Measurements from ENCODE around the gene ENO1. TPM values are rescaled to one million over a fixed set of nuclear protein-coding genes. Genes with fewer than 3 reads are reported as not detected.

ENO1 gene
- total and polyA plus RNA-seq, 2 experiments from 2014 or later, result 910 to 1,831 TPM

DNA sequence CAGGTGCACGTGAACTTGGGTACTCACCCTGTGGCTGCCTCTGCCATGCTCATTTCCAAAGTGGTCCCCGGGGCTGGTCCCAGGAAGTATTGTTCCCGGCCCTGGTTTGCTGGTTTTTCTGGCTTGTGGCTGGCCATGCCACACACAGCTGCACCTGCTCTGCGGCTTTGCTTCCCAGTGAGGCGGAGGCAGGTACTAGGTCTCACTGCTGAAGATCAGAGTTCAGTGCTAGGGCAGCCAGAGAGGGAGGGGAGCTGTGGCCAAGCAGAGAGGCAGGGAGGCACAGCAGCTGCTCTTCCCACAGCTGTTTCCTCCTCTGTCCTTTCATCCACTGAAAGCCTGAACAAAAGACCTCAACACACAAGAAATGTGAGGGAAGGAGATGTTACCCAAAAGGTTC is 30.5 kb downstream of the ENO1 start:
- no peaks in the 10 kb centered on the region for H3K27me3 ChIP-seq (ENCODE audit: insufficient read depth)
- H3K4me1 Mint-ChIP-seq, result peaks cover 4% of the 10 kb centered on the region; the same call in 2 of the 3 replicates
- H3K4me3 ChIP-seq, result no peak overlapping the region
- H3K36me3 Mint-ChIP-seq (ENCODE audit: low read depth), result no peaks in the 10 kb centered on the region
- no peak overlapping the region for H2AFZ ChIP-seq
- no peak overlapping the region for H3K4me2 ChIP-seq
- no peaks in the 10 kb centered on the region for H3F3A ChIP-seq (replicated peaks; ENCODE audit: low read depth)
- no peaks in the 10 kb centered on the region for H3K36me3 ChIP-seq (ENCODE audit: insufficient read depth)
- H3K4me1 ChIP-seq (ENCODE audit: insufficient read depth), result no peaks in the 10 kb centered on the region
- peak overlapping the region; percentile 56; the same call in 1 of the 2 replicates for H3K27ac Mint-ChIP-seq
- H3K4me3 Mint-ChIP-seq, result no peak overlapping the region
- no peak overlapping the region for H3K27ac ChIP-seq (ENCODE audit: low read depth)
- peaks cover 17% of the 10 kb centered on the region for H3K27me3 Mint-ChIP-seq (ENCODE audit: insufficient read depth, low read depth, poor library complexity)
- no peaks in the 10 kb centered on the region for H3K79me2 ChIP-seq (replicated peaks; ENCODE audit: insufficient read depth)
- ATAC-seq (no peak), DNase-seq (ENCODE audit: low spot score) (no peak)
- H3K9me3 Mint-ChIP-seq, result peaks cover 2% of the 10 kb centered on the region; the same call in 1 of the 3 replicates
- no peaks in the 10 kb centered on the region for H4K20me1 ChIP-seq (replicated peaks; ENCODE audit: insufficient read depth)
- no peaks in the 10 kb centered on the region for H3K9me2 ChIP-seq (ENCODE audit: insufficient read depth)
- TF ChIP-seq POLR2AphosphoS5 (IDR thresholded peaks at IDR 0.05; ENCODE audit: low read depth) (no peak), JUNB (IDR thresholded peaks at IDR 0.05; ENCODE audit: unreplicated experiment) (no peak), EZH2 (IDR thresholded peaks at IDR 0.05; ENCODE audit: low read depth, unreplicated experiment) (no peak), ZNF114 (CRISPR knock-in tag; IDR thresholded peaks at IDR 0.05) (no peak), STAT1 (IDR thresholded peaks at IDR 0.05; ENCODE audit: unreplicated experiment) (no peak), ZNF462 (CRISPR knock-in tag; IDR thresholded peaks at IDR 0.05) (no peak), NANOG (IDR thresholded peaks at IDR 0.05; ENCODE audit: borderline replicate concordance) (no peak), CREB1 (CRISPR knock-in tag; IDR thresholded peaks at IDR 0.05; ENCODE audit: low read depth) (no peak), EZH2phosphoT487 (IDR thresholded peaks at IDR 0.05; ENCODE audit: unreplicated experiment) (no peak), REST (IDR thresholded peaks at IDR 0.05; ENCODE audit: unreplicated experiment) (no peak)
- TF ChIP-seq, protein P1, sequence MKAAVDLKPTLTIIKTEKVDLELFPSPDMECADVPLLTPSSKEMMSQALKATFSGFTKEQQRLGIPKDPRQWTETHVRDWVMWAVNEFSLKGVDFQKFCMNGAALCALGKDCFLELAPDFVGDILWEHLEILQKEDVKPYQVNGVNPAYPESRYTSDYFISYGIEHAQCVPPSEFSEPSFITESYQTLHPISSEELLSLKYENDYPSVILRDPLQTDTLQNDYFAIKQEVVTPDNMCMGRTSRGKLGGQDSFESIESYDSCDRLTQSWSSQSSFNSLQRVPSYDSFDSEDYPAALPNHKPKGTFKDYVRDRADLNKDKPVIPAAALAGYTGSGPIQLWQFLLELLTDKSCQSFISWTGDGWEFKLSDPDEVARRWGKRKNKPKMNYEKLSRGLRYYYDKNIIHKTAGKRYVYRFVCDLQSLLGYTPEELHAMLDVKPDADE (IDR thresholded peaks at IDR 0.05), result no peak
- TF ChIP-seq, protein P2, sequence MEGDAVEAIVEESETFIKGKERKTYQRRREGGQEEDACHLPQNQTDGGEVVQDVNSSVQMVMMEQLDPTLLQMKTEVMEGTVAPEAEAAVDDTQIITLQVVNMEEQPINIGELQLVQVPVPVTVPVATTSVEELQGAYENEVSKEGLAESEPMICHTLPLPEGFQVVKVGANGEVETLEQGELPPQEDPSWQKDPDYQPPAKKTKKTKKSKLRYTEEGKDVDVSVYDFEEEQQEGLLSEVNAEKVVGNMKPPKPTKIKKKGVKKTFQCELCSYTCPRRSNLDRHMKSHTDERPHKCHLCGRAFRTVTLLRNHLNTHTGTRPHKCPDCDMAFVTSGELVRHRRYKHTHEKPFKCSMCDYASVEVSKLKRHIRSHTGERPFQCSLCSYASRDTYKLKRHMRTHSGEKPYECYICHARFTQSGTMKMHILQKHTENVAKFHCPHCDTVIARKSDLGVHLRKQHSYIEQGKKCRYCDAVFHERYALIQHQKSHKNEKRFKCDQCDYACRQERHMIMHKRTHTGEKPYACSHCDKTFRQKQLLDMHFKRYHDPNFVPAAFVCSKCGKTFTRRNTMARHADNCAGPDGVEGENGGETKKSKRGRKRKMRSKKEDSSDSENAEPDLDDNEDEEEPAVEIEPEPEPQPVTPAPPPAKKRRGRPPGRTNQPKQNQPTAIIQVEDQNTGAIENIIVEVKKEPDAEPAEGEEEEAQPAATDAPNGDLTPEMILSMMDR (conservative IDR thresholded peaks at IDR 0.05; ENCODE audit: low read depth in 2 of 2), result no peak
